ENCODE measurements around the gene SMAD2.

SMAD2 gene

GRCh38 chr18:47780011-47780725, 150.3 kb downstream of the SMAD2 start:
- Histone ChIP-seq H3K36me3 (ENCODE audit: insufficient read depth, low read length) (no peaks in the 10 kb centered on the region), H3K4me2 (ENCODE audit: insufficient read depth, low read length) (no peak overlapping the region), H3K4me1 (ENCODE audit: insufficient read depth, low read length) (no peaks in the 10 kb centered on the region), H3K4me3 (ENCODE audit: low read depth in 1 of 2, low read length in 2 of 2) (no peak overlapping the region), H4K20me1 (ENCODE audit: insufficient read depth, low read length) (no peaks in the 10 kb centered on the region), H3K9ac (ENCODE audit: low read depth, low read length) (no peak overlapping the region), H3K79me2 (ENCODE audit: insufficient read depth, low read length) (no peaks in the 10 kb centered on the region), H2AFZ (ENCODE audit: low read depth, low read length) (no peak overlapping the region), H3K27ac (ENCODE audit: low read length) (no peak overlapping the region), H3K27me3 (ENCODE audit: insufficient read depth, low read length, poor library complexity) (peaks cover 3% of the 10 kb centered on the region), H3K9me3 (ENCODE audit: insufficient read depth, low read length, severe bottlenecking) (peaks cover 3% of the 10 kb centered on the region)
- TF ChIP-seq CTCF (IDR thresholded peaks at IDR 0.05; ENCODE audit: borderline replicate concordance, extremely low read depth, low read length, poor library complexity, severe bottlenecking), result no peak
- no peak for TF ChIP-seq EZH2 (IDR thresholded peaks at IDR 0.05; ENCODE audit: borderline replicate concordance, low read depth, low read length, severe bottlenecking)
- ATAC-seq (ENCODE audit: insufficient read depth, low read depth) (no peak), DNase-seq (no peak)

DNA sequence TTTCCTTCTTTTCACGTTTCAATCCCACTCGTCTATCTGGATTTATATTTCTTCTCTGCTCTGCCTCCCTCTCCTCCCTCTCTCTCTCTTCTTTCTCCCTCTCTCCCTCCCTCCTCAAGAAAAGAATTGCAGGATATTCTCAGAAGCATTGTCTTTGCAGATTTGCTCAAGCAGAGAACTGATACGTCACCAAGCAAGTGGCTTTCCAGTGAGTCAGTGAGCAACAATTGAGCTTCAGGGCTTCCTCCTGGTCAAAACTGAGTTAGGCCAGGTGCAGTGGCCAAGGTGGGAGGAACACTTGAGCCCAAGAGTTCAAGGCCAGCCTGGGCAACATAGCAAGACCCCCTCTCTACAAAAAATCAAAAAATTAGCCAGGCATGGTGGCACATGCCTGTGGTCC, 151.1 kb downstream of the SMAD2 start:
- no peak overlapping the region for H3K27ac ChIP-seq (ENCODE audit: low read length)
- H4K20me1 ChIP-seq (ENCODE audit: insufficient read depth, low read length), result no peaks in the 10 kb centered on the region
- H3K4me3 ChIP-seq (ENCODE audit: low read depth in 1 of 2, low read length in 2 of 2), result no peak overlapping the region
- no peak overlapping the region for H3K4me2 ChIP-seq (ENCODE audit: insufficient read depth, low read length)
- no peak for ATAC-seq (ENCODE audit: insufficient read depth, low read depth)
- DNase-seq, result no peak
- no peak overlapping the region for H2AFZ ChIP-seq (ENCODE audit: low read depth, low read length)
- TF ChIP-seq EZH2 (IDR thresholded peaks at IDR 0.05; ENCODE audit: borderline replicate concordance, low read depth, low read length, severe bottlenecking) (no peak), CTCF (IDR thresholded peaks at IDR 0.05; ENCODE audit: borderline replicate concordance, extremely low read depth, low read length, poor library complexity, severe bottlenecking) (no peak)
- H3K4me1 ChIP-seq (ENCODE audit: insufficient read depth, low read length), result no peaks in the 10 kb centered on the region
- no peaks in the 10 kb centered on the region for H3K36me3 ChIP-seq (ENCODE audit: insufficient read depth, low read length)
- peaks cover 1% of the 10 kb centered on the region for H3K9me3 ChIP-seq (ENCODE audit: insufficient read depth, low read length, severe bottlenecking)
- peaks cover 3% of the 10 kb centered on the region for H3K27me3 ChIP-seq (ENCODE audit: insufficient read depth, low read length, poor library complexity)
- H3K9ac ChIP-seq (ENCODE audit: low read depth, low read length), result no peak overlapping the region
- H3K79me2 ChIP-seq (ENCODE audit: insufficient read depth, low read length), result no peaks in the 10 kb centered on the region

DNA sequence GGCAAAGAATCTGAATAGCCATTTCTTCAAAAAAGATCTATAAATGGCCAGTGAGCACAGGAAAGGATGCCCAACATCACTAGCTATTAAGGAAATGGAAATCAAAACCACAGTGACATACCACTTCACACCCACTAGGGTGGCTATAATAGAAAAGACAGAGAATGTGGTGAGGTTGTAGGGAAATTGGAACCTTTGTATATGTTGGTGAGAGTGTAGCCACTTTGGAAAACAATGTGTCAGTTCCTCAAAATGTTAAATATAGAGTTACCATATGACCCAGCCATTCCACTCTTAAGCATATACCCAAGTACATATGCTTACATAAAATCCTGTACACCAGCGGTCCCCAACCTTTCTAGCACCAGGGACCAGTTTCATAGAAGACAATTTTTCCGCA, 152.8 kb downstream of the SMAD2 start:
- Histone ChIP-seq H3K36me3 (ENCODE audit: insufficient read depth, low read length) (no peaks in the 10 kb centered on the region), H3K79me2 (ENCODE audit: insufficient read depth, low read length) (no peaks in the 10 kb centered on the region), H3K27me3 (ENCODE audit: insufficient read depth, low read length, poor library complexity) (peaks cover 3% of the 10 kb centered on the region), H3K27ac (ENCODE audit: low read length) (no peak overlapping the region), H3K4me1 (ENCODE audit: insufficient read depth, low read length) (peaks cover 5% of the 10 kb centered on the region; the same call in 1 of the 2 replicates), H2AFZ (ENCODE audit: low read depth, low read length) (no peak overlapping the region), H3K4me3 (ENCODE audit: low read depth in 1 of 2, low read length in 2 of 2) (no peak overlapping the region), H4K20me1 (ENCODE audit: insufficient read depth, low read length) (no peaks in the 10 kb centered on the region), H3K9ac (ENCODE audit: low read depth, low read length) (no peak overlapping the region), H3K9me3 (ENCODE audit: insufficient read depth, low read length, severe bottlenecking) (no peaks in the 10 kb centered on the region), H3K4me2 (ENCODE audit: insufficient read depth, low read length) (no peak overlapping the region)
- TF ChIP-seq EZH2 (IDR thresholded peaks at IDR 0.05; ENCODE audit: borderline replicate concordance, low read depth, low read length, severe bottlenecking), result no peak
- TF ChIP-seq CTCF (IDR thresholded peaks at IDR 0.05; ENCODE audit: borderline replicate concordance, extremely low read depth, low read length, poor library complexity, severe bottlenecking), result no peak
- ATAC-seq (ENCODE audit: insufficient read depth, low read depth), result no peak
- no peak for DNase-seq
